Mucosa of rectum (tissue), 2 donors: ENCODE data around the gene POLRMT.
"Not testable (repeated sequence)": the region's sequence is repeated elsewhere in the genome, so short reads cannot be mapped to it uniquely, and the experiment has no call there.

Experiments used
- H3K27ac ChIP-seq, 2 donors: one replicate each; pipeline ENCODE4 v1.7.0; 2013; ENCODE audit warnings: inconsistent platforms in 2 of 2, low read depth in 2 of 2, low read length in 2 of 2
- H3K27me3 ChIP-seq, 2 donors: one replicate each; pipeline ENCODE4 v1.7.0; 2013; ENCODE audit warnings: low read length in 2 of 2; ENCODE audit not compliant: control insufficient read depth in 2 of 2, insufficient read depth in 2 of 2
- H3K36me3 ChIP-seq, 2 donors: one replicate each; pipeline ENCODE4 v1.7.0; 2013; ENCODE audit warnings: low read length in 2 of 2; ENCODE audit not compliant: control insufficient read depth in 2 of 2, insufficient read depth in 2 of 2
- H3K4me1 ChIP-seq, 2 donors: one replicate each; pipeline ENCODE4 v1.7.0; 2013; ENCODE audit warnings: low read length in 2 of 2, mild to moderate bottlenecking in 1 of 2; ENCODE audit not compliant: control insufficient read depth in 2 of 2, insufficient read depth in 2 of 2
- H3K4me3 ChIP-seq, 2 donors: one replicate each; pipeline ENCODE4 v1.7.0; 2013; ENCODE audit warnings: low read length in 2 of 2
- H3K9ac ChIP-seq, 2 donors: one replicate each; pipeline ENCODE4 v1.7.0; 2013; ENCODE audit warnings: low read length in 2 of 2, low read depth in 1 of 2, mild to moderate bottlenecking in 1 of 2
- H3K9me3 ChIP-seq, 2 donors: one replicate each; pipeline ENCODE4 v1.7.0; 2013; ENCODE audit warnings: low read length in 2 of 2; ENCODE audit not compliant: control insufficient read depth in 2 of 2
- donor health status: healthy.
- donor health status: Normal muscosa, but diverticular disease.

Gene POLRMT

GRCh38 chr19:624433-625109 is 8.8 kb downstream of the POLRMT start:
- Histone ChIP-seq H3K4me3 (no peak overlapping the region), H3K9me3 (no peaks in the 10 kb centered on the region), H3K9ac (no peak overlapping the region), H3K36me3 (peaks cover 14 to 19% of the 10 kb centered on the region in 2 donors), H3K27ac (no peak overlapping the region), H3K4me1 (no peaks in the 10 kb centered on the region), H3K27me3 (no peaks in the 10 kb centered on the region)

DNA sequence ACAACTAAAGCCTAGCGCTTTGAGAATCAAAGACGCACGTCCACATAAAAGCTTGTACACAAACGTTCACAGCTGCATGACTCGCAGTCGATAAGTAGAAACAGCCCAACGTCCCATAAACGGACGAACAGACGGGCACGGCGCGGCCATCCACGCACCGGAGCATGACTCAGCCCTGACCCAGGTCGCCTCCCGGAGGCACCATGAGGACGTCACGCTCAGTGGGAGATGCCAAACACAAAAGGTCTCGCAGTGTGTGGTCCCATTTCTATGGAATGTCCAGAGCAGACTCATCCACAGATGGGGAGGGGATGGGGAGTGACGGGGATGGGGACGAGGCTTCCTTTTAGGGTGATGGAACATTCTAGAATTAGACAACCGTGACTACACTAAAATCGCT is 9.4 kb downstream of the POLRMT start:
- Histone ChIP-seq H3K27me3 (no peaks in the 10 kb centered on the region), H3K36me3 (peaks cover 19 to 24% of the 10 kb centered on the region in 2 donors), H3K27ac (no peak overlapping the region), H3K9ac (no peak overlapping the region), H3K9me3 (no peaks in the 10 kb centered on the region), H3K4me3 (no peak overlapping the region), H3K4me1 (no peaks in the 10 kb centered on the region)

DNA sequence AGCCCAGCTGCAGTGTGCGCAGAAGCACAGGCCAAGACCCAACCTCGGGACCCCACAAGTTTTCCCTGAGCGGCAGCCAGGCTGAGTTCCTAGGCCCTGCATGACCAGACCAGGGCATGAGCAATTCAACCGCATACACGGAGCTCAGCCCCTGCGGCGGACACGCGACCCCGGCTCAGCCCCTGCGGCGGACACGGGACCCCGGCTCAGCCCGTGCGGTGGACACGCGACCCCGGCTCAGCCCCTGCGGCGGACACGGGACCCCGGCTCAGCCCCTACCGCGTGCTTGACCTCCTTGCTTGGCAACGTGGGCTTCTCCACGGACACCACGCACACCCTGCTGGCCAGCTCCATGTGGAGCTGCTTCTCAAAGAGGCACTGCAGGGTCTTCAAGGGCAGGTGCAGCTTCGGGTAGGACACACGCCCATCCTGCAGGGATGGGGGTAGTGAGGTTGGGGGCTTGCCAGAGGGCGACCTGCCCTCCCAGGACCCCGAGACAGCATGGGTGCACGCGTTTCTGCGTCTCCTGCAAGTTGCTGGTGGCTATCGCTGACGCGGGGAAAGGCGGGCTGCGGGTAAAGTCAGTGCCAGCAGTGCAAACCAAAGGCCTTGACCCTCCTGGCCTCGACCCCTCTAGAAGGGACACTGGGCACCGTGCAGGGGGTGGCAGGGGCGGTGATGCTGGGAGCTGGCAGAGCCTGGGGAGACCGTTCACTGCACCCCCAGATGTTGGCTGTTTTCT is 10.0 kb downstream of the POLRMT start:
- Histone ChIP-seq H3K9me3 (no peaks in the 10 kb centered on the region), H3K27me3 (no peaks in the 10 kb centered on the region), H3K36me3 (peaks cover 20 to 28% of the 10 kb centered on the region in 2 donors), H3K27ac (no peak overlapping the region), H3K4me1 (no peaks in the 10 kb centered on the region), H3K9ac (no peak overlapping the region), H3K4me3 (no peak overlapping the region)

DNA sequence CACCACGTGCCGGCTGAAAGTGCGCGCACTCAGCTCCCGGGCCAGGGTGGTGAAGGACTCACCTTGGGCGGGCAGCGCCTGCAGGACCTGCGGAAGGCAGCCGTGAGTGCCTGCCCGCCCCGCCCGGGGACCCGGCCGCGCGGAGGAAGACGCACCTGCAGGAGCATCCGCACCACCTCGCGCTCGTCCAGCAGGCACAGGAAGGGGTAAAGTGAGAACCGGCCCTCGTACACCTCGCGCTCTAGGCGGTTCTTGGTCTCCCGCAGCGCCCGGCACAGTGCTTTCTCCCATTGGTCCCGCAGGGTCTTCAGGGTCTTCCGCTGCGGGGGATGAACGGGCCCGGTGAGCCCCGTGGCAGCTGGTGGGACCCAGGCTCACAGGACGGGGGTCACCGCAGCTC is 10.7 kb downstream of the POLRMT start:
- Histone ChIP-seq H3K36me3 (peaks cover 24 to 28% of the 10 kb centered on the region in 2 donors), H3K9me3 (no peaks in the 10 kb centered on the region), H3K4me3 (no peak overlapping the region), H3K4me1 (no peaks in the 10 kb centered on the region), H3K9ac (no peak overlapping the region), H3K27ac (no peak overlapping the region), H3K27me3 (no peaks in the 10 kb centered on the region)

DNA sequence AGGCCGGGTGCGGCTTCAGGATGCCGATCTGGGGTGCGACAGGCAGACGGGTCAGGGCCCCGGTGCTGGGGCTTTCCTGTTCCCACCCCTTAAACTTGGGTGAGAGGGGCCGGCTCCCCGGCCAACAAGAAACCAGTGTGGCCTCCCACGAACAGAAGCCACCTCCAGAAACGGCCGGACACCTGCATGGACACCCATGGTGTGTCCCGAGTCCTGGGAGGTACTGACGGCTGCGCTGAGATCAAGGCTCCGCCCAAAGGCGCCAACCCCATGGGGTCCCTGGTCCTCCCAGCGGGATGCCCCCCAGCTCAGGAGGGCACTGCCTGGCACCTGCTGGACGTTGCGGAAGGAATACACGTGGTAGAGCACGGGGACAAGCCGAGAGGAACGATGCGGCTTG is 11.5 kb downstream of the POLRMT start:
- Histone ChIP-seq H3K36me3 (peaks cover 24 to 28% of the 10 kb centered on the region in 2 donors), H3K27me3 (no peaks in the 10 kb centered on the region), H3K4me3 (no peak overlapping the region), H3K4me1 (no peaks in the 10 kb centered on the region), H3K9ac (no peak overlapping the region), H3K9me3 (no peaks in the 10 kb centered on the region), H3K27ac (no peak overlapping the region)

GRCh38 chr19:621191-621590 is 12.1 kb downstream of the POLRMT start:
- not testable (repeated sequence) for H3K9me3 ChIP-seq, H3K9ac ChIP-seq, H3K27me3 ChIP-seq, H3K4me3 ChIP-seq, H3K27ac ChIP-seq, H3K4me1 ChIP-seq
- H3K36me3 ChIP-seq: peaks cover 24 to 28% of the 10 kb centered on the region in 2 donors

- H3K36me3 ChIP-seq: peaks cover 22 to 26% of the 10 kb centered on the region in 2 donors
- H3K27ac ChIP-seq: no peak overlapping the region
- H3K27me3 ChIP-seq: no peaks in the 10 kb centered on the region
- H3K4me3 ChIP-seq: no peak overlapping the region
- no peaks in the 10 kb centered on the region for H3K4me1 ChIP-seq
- H3K9ac ChIP-seq: no peak overlapping the region
- H3K9me3 ChIP-seq: no peaks in the 10 kb centered on the region
These were observed 13.0 kb downstream of the POLRMT start for GRCh38 chr19:620166-620862.

DNA sequence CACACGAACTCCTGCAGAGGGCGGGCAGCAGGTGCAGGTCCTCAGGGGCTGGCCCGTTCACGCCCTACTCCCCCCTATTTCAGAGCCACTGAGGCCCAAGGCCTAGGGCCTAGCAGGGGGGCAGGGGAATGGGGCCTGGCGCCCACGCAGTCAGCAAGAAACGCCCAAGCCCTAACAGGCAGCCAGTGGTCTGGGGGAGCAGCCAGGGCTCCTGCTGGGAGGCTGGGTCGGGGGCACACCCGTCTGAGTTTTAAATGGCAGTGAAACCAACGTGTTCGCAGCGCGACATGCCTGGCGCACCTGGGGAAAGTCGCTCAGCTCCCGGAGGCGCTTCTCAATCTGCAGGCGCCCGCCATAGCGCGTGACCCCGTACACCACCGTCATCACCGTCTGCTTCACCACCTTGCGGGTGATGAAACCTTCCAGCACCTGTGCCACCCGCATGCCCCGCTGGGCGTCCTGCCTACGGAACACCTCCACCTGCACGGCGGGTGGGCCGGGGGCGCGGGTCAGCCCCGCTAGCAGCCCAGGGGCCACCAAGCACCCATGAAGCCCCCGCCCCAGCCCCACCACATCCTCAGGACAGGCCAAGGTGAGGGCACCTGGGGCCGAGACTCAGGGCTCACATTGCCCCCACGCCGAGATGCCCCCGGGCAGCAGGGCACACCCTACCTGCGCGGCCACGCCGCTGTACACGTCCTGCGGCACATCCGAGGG is 13.9 kb downstream of the POLRMT start:
- H3K4me3 ChIP-seq: no peak overlapping the region
- peaks cover 18% of the 10 kb centered on the region in 2 donors for H3K36me3 ChIP-seq
- no peak overlapping the region for H3K9ac ChIP-seq
- no peak overlapping the region for H3K27ac ChIP-seq
- no peaks in the 10 kb centered on the region for H3K9me3 ChIP-seq
- no peaks in the 10 kb centered on the region for H3K4me1 ChIP-seq
- H3K27me3 ChIP-seq: no peaks in the 10 kb centered on the region

GRCh38 chr19:618674-619285 is 14.6 kb downstream of the POLRMT start:
- H3K27ac ChIP-seq: no peak overlapping the region
- no peak overlapping the region for H3K9ac ChIP-seq
- H3K9me3 ChIP-seq: no peaks in the 10 kb centered on the region
- H3K4me3 ChIP-seq: no peak overlapping the region
- no peaks in the 10 kb centered on the region for H3K27me3 ChIP-seq
- peaks cover 18% of the 10 kb centered on the region in 2 donors for H3K36me3 ChIP-seq
- no peaks in the 10 kb centered on the region for H3K4me1 ChIP-seq
